ENCODE measurements around the gene KIF26B.

Gene KIF26B

DNA sequence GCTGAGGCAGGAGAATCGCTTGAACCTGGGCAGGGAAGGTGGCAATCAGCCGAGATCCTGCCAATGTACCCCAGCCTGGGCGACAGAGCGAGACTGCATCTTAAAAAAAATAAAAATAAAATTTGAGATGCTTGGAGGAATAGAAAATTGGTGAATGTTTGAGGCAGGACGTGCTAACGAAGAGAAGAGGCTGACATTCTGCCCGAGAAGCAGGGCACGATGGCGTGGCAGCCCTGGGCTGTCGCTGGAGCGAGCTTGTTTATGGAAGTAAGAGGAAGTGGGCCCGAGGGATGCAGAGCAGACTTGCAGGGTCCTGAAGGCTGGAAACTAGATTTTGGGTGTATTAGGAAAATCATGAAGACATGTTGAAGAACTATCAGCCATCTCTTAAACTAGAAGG lies 92.6 kb downstream of the KIF26B start:
- Mint-ChIP-seq H3K27ac (no peak overlapping the region), H3K36me3 (no peaks in the 10 kb centered on the region), H3K4me1 (no peaks in the 10 kb centered on the region), H3K4me3 (no peak overlapping the region), H3K9me3 (peaks cover under 1% of the 10 kb centered on the region), H3K27me3 (no peaks in the 10 kb centered on the region)
- ATAC-seq, result no peak

DNA sequence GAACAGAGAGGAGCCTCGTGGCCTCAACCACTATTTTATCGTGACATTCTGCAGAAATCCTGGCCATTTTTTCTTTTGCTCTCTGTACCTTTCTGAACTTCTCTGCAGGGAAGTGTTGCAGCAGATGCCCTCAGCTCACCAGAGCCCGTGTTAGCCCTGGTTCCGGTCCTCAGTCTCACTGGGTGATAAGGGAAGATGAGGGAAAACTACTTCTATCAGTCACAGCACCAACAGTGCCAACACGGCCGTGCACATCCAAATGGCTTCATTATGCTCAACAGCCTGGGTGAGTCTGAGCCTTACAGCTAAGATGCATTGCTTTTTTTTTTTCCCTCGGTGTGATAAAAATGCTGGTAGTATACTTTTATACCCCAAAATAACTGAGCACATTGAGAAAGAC lies 93.0 kb downstream of the KIF26B start:
- no peak overlapping the region for H3K4me3 Mint-ChIP-seq
- no peak overlapping the region for H3K27ac Mint-ChIP-seq
- H3K9me3 Mint-ChIP-seq, result peaks cover 4% of the 10 kb centered on the region
- H3K27me3 Mint-ChIP-seq, result no peaks in the 10 kb centered on the region
- no peaks in the 10 kb centered on the region for H3K4me1 Mint-ChIP-seq
- no peak for ATAC-seq
- H3K36me3 Mint-ChIP-seq, result no peaks in the 10 kb centered on the region

DNA sequence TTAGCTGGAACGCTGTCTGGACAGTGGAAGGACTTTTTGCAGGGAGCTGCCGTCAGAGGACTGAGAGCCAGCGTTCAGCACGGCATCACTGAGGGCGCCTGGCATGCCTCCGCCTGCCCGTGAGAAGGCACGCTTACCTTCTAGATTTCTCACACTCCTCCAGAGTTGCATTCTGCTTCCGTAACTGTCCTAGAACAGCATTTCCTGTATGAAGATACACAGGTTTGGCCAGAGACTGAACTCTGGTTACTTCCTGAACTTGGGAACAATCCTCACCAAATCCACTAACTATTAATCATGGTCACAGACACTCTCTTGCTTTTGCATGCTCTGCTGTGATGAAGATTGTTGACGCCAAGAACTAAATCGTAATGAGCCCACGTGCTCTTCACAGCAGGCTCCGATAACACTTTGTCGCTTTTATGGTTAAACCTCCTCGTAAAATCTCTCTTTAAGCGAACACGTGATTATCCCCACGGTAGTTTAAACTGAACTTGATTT lies 93.5 kb downstream of the KIF26B start:
- H3K36me3 Mint-ChIP-seq, result no peaks in the 10 kb centered on the region
- H3K27me3 Mint-ChIP-seq, result no peaks in the 10 kb centered on the region
- H3K4me1 Mint-ChIP-seq, result no peaks in the 10 kb centered on the region
- no peak for ATAC-seq
- H3K27ac Mint-ChIP-seq, result no peak overlapping the region
- H3K4me3 Mint-ChIP-seq, result no peak overlapping the region
- peaks cover 4% of the 10 kb centered on the region for H3K9me3 Mint-ChIP-seq

DNA sequence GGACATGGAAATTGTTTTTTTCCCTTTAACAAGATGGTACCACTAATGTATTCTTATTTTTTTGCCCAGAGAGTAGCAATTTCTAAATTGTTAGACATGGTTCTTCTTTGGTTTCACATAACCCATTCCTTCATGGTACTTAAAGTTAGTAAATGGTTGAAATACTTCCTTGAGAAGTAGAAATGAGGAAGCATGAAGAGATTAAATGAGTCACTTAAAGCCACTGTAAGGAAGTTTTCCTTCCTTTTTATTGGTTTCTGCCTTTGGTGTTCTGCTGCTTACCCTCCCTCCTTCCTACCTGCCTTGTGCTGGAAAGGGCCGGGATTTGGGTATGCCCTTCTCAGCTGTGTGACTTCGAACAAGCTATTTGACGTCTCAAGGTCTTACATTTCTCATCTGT lies 101.0 kb downstream of the KIF26B start:
- ATAC-seq, result no peak
- Mint-ChIP-seq H3K27me3 (peaks cover 31% of the 10 kb centered on the region), H3K9me3 (peaks cover 4% of the 10 kb centered on the region), H3K4me3 (no peak overlapping the region), H3K27ac (no peak overlapping the region), H3K4me1 (no peaks in the 10 kb centered on the region), H3K36me3 (no peaks in the 10 kb centered on the region)

DNA sequence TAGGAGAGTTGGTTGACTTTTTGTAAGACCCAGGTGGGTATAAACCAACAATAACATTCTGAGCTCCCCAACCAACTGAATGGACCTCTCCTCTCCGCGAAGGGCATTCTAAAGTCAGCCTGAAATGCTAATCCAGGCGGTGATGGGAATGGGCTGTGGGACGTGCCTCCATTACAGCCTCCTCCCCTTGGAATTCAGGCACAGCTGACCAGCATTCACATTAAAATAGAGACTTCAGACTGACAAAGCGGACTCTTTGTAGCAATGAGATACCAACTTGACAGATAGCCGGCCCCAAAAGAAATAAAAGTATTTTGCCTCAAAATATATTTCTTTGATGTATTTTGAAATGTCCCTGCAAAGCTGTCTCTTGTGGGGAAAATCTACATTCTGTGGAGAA lies 101.7 kb downstream of the KIF26B start:
- Mint-ChIP-seq H3K36me3 (no peaks in the 10 kb centered on the region), H3K27ac (no peak overlapping the region), H3K27me3 (peaks cover 31% of the 10 kb centered on the region), H3K9me3 (peaks cover 4% of the 10 kb centered on the region), H3K4me3 (no peak overlapping the region), H3K4me1 (no peaks in the 10 kb centered on the region)
- ATAC-seq, result no peak

DNA sequence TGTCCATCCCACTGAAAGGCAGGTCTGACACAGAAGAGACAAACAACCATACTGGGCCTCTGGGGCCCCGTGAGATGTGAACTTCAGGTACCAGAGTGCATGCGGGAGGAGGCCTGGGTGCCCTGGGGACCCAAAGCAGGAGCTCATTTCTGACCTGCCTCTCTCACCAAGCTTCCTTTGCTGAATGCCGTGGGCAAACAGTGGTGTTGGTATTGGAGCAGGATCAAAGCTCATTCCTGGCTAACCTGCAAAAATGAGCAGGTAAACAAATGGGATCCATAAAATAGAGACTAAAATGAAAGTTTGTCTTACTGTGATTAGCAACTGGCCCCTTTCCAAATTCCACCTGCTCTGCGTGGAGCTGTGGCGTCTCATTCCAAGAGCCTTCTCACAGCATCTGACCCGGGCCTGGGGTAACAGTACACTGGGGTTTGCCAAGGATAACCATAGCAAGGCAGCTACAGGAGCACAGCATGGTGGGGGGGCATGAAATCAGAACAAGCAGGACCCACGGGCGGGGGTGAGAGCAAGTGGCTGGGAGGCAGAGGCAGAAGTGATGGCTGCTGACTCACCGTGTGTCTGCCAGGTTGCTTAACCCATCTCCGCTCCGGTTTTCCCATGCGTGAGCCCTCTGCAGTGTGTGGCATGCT lies 103.6 kb downstream of the KIF26B start:
- Mint-ChIP-seq H3K4me3 (no peak overlapping the region), H3K27me3 (peaks cover 31% of the 10 kb centered on the region), H3K9me3 (no peaks in the 10 kb centered on the region), H3K4me1 (no peaks in the 10 kb centered on the region), H3K27ac (no peak overlapping the region), H3K36me3 (no peaks in the 10 kb centered on the region)
- ATAC-seq, result no peak

DNA sequence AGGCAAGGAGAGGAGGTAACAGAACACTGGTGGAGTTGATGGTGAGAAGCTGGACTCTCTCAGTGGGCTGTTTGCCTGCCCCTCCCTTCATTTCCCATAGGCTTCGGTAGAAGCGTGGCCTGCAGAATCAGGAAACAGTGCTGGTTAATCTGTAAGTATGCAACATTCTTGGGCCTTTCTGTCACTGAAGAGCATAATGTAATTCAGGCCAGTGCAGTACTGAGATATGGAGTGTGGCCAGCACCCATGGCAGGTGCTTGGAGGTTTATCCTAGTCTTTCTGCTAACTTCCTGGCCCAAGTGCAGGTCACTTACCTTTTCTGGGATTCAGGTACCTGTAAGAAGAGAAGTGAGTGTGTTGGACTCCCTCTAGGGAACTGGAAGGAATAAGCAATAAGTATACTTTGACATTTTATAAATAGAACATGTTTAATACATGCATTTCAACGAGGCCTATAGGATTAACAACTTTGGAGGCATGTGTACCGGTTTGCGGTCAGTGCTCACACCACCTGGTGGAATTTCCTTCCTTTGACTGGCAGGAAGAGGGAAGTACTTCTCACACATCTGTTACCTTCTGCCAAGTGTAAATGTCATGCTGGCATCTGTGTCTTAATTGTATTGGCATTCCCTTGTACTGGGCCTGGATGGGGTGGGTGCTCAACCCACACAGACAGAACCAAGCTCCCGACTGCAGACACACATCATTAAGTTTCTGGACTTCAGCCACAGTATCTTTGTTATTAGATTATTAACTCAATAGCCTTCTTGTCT lies 105.5 kb downstream of the KIF26B start:
- no peak for ATAC-seq
- H3K27ac Mint-ChIP-seq, result no peak overlapping the region

DNA sequence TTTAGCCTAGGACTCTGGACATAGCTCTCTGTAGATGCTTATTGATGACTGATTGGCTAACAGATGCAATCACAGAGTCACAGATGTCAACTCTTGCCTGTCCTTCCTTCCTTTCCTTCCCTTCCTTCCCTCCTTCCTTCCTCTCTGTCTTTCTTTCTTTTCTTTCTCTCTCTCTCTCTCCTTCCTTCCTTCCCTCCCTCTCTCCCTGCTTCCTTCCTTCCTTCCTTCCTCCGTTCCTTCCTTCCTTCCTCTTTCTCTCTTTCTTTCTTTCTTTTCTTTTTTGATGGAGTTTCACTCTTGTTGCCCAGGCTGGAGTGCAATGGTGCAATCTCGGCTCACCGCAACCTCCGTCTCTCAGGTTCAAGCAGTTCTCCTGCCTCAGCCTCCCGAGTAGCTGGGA lies 106.1 kb downstream of the KIF26B start:
- ATAC-seq, result no peak
- H3K36me3 Mint-ChIP-seq, result no peaks in the 10 kb centered on the region
- peaks cover 40% of the 10 kb centered on the region for H3K27me3 Mint-ChIP-seq
- H3K9me3 Mint-ChIP-seq, result no peaks in the 10 kb centered on the region
- no peak overlapping the region for H3K4me3 Mint-ChIP-seq
- H3K4me1 Mint-ChIP-seq, result no peaks in the 10 kb centered on the region
- H3K27ac Mint-ChIP-seq, result no peak overlapping the region

More for the DNA sequence above, 105.5 kb downstream of the KIF26B start:
- no peak overlapping the region for H3K4me3 Mint-ChIP-seq
- no peaks in the 10 kb centered on the region for H3K36me3 Mint-ChIP-seq
- no peaks in the 10 kb centered on the region for H3K9me3 Mint-ChIP-seq
- no peaks in the 10 kb centered on the region for H3K4me1 Mint-ChIP-seq
- H3K27me3 Mint-ChIP-seq, result peaks cover 40% of the 10 kb centered on the region

DNA sequence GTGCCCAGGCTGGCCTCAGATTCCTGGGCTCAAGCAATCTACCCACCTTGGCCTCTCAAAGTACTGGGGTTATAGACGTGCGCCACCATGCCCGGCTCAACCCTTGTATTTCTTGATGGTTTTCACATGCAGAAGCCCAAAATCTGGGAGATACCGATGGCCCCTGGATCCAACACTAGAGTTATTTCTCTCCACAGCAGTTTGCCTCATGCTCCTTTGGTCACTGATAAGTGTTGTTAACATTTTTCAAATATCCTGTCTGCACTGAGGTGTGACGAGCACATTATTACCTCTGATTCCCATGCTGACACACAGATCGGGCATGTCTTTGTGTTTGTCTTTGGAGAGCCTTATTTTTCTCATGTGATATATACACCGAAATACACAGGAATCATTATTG lies 107.0 kb downstream of the KIF26B start:
- ATAC-seq, result no peak
- Mint-ChIP-seq H3K27ac (no peak overlapping the region), H3K36me3 (no peaks in the 10 kb centered on the region), H3K4me1 (no peaks in the 10 kb centered on the region), H3K27me3 (peaks cover 39% of the 10 kb centered on the region), H3K9me3 (peaks cover 4% of the 10 kb centered on the region), H3K4me3 (no peak overlapping the region)

DNA sequence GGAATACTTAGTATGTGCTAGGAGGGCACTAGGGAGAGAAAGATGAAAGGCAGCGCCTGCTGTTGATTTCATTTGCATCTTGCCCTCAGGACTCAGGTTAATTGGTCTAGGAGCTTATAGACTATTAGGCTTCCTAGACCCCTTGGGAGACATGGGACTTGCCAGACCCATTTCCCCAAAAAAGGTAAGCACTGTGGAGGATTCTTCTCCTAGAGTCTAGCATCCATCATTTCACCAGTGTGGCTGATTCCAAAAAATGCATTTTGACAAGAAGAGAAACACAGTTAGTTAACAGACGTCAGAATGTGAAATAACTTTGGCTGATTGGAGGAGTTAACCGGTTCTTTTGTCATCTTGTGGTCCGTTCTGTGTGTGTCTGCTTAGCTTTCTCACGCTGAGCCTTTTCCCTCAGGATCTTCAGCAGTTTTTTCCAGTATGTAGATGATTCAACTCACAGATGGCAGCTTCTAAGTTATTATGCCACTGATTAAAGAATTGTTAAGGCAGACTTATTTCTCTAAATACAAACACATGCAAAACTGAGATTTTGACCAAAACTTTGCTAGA lies 108.8 kb downstream of the KIF26B start:
- peaks cover 21% of the 10 kb centered on the region for H3K27me3 Mint-ChIP-seq
- no peaks in the 10 kb centered on the region for H3K4me1 Mint-ChIP-seq
- H3K36me3 Mint-ChIP-seq, result no peaks in the 10 kb centered on the region
- no peak overlapping the region for H3K27ac Mint-ChIP-seq
- no peak overlapping the region for H3K4me3 Mint-ChIP-seq
- ATAC-seq, result no peak
- H3K9me3 Mint-ChIP-seq, result peaks cover 4% of the 10 kb centered on the region

DNA sequence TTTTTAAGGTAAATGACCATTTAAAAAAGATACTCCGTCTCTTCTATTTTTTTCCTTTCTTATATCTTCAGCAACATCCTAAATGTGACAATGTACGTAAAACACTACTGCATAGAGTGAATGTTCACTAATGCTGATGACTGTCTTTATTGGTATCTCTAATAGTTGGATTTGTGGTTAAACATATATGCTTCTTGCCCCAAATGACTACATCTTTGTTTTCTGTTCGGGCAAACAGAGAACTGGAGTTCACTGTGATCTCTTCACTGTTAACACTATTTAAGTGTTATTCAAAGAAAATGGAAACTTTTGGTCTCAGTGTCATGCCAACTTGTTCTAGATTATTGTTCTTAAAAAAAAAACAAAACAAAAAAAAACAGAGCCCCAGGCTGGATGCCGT lies 109.4 kb downstream of the KIF26B start:
- no peak for ATAC-seq
- no peak overlapping the region for H3K27ac Mint-ChIP-seq
- no peaks in the 10 kb centered on the region for H3K36me3 Mint-ChIP-seq
- peaks cover 4% of the 10 kb centered on the region for H3K9me3 Mint-ChIP-seq
- peaks cover 15% of the 10 kb centered on the region for H3K27me3 Mint-ChIP-seq
- no peaks in the 10 kb centered on the region for H3K4me1 Mint-ChIP-seq
- H3K4me3 Mint-ChIP-seq, result no peak overlapping the region

DNA sequence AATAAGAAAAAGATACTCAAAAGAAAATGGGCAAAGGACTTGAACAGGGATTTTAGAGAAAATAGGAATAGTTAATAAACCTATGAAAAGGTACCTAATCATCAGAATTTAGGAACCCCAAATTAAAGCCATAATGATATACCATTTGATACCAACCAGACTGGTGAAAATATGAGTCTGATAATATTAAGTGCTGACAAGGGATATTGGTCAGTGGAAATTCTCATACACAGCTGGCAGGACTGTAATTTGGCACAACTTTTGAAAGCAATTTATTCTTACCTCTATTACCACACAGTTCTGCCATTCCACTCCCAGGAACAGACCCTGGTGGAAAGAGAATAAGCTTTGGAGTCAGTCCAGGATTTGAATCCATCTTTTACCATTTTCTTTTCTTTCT lies 111.3 kb downstream of the KIF26B start:
- H3K27ac Mint-ChIP-seq, result no peak overlapping the region
- no peak for ATAC-seq
- peaks cover 12% of the 10 kb centered on the region for H3K9me3 Mint-ChIP-seq
- H3K4me3 Mint-ChIP-seq, result no peak overlapping the region
- no peaks in the 10 kb centered on the region for H3K36me3 Mint-ChIP-seq
- peaks cover 18% of the 10 kb centered on the region for H3K27me3 Mint-ChIP-seq
- H3K4me1 Mint-ChIP-seq, result no peaks in the 10 kb centered on the region

DNA sequence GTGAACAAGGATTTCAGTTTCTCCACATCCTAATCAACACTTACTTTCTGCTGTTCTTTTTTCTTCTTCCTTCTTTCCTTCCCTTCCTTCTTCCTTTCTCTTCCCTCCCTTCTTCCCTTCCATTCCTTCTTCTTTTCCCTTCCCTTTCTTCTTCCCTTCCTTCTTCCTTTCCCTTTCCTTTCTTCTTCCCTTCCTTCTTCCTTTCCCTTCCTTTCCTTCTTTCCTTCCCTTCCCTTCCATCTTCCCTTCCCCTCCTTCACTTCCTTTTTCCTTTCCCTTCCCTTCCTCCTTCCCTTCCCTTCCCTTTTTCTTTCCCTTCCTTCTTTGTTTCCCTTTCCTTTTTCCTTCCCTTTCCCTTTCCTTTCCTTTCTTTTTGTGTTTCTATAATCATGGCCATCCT lies 115.3 kb downstream of the KIF26B start:
- no peaks in the 10 kb centered on the region for H3K36me3 Mint-ChIP-seq
- H3K27ac Mint-ChIP-seq, result no peak overlapping the region
- peaks cover 12% of the 10 kb centered on the region for H3K9me3 Mint-ChIP-seq
- H3K4me3 Mint-ChIP-seq, result no peak overlapping the region
- no peak for ATAC-seq
- H3K4me1 Mint-ChIP-seq, result peaks cover 5% of the 10 kb centered on the region
- H3K27me3 Mint-ChIP-seq, result peaks cover 12% of the 10 kb centered on the region

DNA sequence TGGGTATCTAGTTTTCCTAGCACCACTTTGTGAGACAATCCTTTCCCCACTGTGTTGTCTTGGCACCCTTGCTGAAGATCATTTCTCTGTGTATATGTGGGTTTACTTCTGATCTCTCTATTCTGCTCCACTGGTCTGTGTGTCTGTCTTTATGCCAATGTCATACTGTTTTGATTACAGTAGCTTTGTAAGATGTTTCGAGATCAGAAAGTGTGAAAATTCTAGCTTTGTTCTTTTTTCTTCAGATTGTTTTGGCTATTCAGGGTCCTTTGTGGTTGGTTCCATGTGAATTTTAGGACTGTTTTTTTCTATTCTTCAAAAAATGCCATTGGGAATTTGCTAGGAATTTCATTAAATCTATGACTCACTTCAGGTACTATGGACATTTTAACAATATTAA lies 116.2 kb downstream of the KIF26B start:
- Mint-ChIP-seq H3K4me3 (no peak overlapping the region), H3K27me3 (peaks cover 16% of the 10 kb centered on the region), H3K36me3 (no peaks in the 10 kb centered on the region), H3K27ac (no peak overlapping the region), H3K4me1 (peaks cover 5% of the 10 kb centered on the region), H3K9me3 (peaks cover 12% of the 10 kb centered on the region)
- no peak for ATAC-seq

DNA sequence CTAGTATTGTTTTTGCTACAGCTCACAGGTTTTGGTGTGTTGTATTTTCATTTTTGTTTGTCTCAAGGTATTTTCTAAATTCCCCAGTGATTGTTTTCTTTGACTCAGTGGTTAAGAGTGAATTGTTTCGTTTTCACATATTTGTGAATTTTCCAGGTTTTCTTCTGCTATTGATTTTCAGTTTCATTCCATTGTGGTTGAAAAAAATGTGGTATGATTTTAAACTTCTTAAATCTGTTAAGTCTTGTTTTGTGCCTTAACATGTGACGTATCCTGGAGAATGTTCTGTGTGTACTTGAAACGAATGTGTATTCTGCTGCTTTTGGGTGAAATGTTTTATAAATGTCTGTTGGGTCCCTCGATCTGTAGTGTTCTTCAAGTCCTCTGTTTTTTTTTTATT lies 117.9 kb downstream of the KIF26B start:
- Mint-ChIP-seq H3K4me1 (peaks cover 5% of the 10 kb centered on the region), H3K4me3 (no peak overlapping the region), H3K27ac (no peak overlapping the region), H3K36me3 (no peaks in the 10 kb centered on the region), H3K9me3 (peaks cover 8% of the 10 kb centered on the region), H3K27me3 (peaks cover 33% of the 10 kb centered on the region)
- no peak for ATAC-seq

DNA sequence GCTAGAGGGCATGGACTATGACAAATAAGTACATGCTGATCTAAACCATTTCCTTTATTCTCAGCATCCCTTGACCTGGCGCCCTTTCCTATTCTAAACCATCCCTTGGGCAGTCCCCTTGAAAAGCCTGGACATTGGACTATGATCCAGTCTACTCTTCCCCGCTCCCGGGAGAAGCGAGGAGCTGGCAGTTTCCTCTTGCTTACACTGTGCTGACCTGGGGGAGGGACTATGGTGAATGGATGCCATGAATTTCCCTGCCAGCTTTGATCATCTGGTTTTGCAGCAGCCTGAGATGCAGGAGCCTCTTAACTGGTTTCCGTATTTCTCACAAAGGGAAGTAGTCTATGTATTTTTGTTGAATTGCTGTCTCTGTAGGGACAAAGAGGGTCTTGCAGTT lies 121.7 kb downstream of the KIF26B start:
- Mint-ChIP-seq H3K9me3 (no peaks in the 10 kb centered on the region), H3K27me3 (peaks cover 49% of the 10 kb centered on the region), H3K36me3 (no peaks in the 10 kb centered on the region), H3K4me3 (no peak overlapping the region), H3K4me1 (peaks cover 5% of the 10 kb centered on the region), H3K27ac (no peak overlapping the region)
- no peak for ATAC-seq

All from stimulated activated memory B cell treated with anti-CD40 and anti-IgM and Interleukin-4, amounts not matched to agents 10 μg/mL and 1 μg/mL and 100 μg/mL, for 72 hours (primary cell).